Endothelial cell of hepatic sinusoid (primary cell): ENCODE results near the gene ZNF322.
"Not testable (repeated sequence)": the region's sequence is repeated elsewhere in the genome, so short reads cannot be mapped to it uniquely, and the experiment has no call there.

Source experiments
- in situ Hi-C: cut with HindIII; loops from 2 replicates; pipeline ENCODE4 v1.10.0; 2017; ENCODE audit warnings: low sequenced_read_pairs

Gene ZNF322

DNA sequence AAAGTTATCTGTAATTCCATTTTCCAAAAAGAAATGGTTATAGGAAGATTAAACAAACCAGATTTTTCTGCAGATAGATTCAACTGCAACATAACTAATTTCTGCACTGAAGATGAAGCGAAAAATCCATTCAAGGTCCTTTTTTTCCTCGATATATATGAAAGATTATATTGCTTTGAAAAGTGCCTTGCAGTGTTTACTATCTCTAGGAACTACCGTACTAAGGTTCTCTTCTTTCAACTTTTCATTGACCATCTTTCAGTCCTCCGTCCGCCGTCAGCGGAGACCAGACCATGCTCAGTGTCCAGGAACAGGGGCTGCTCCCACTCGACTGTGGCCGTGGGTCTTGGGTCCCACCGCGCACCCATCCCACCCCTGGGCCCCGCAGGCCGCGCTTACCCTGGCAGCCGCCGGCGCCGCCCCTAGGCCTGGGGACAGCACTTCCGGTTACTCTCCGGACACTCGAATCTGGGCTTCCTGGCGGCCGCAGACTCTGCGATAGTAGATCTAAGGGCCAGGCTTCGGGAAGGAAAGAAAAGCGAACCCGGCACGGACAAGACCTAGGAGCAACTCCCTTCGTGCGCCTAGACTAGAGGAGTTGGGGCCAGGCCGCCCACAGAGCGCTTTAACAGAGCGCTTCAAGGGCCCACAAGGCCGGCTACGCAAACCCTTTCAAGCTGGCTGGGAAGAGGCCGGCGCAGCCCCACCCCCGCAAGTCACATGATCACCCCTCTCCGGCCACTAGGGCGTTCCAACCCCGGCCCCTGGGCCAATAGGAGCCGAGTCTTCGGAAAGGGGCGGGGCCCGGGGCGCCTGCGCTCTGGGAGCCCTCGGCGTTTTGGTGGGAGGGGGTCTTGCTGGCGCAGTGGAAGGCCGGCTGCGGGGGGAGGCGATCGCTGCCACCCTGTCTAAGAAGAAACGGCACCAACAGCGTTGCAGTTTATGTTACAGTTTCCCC is at the start of gene ZNF322:
TSS of gene ZNF322 (minus strand) at position 705 of the 958 bp plus-strand sequence. CDS start 21,193 bp downstream, outside the sequence.
- in situ Hi-C loops = no loop called here

- in situ Hi-C loops = not testable (repeated sequence)
These were observed 46.2 kb upstream of the ZNF322 start for GRCh38 chr6:26705780-26706179.

DNA sequence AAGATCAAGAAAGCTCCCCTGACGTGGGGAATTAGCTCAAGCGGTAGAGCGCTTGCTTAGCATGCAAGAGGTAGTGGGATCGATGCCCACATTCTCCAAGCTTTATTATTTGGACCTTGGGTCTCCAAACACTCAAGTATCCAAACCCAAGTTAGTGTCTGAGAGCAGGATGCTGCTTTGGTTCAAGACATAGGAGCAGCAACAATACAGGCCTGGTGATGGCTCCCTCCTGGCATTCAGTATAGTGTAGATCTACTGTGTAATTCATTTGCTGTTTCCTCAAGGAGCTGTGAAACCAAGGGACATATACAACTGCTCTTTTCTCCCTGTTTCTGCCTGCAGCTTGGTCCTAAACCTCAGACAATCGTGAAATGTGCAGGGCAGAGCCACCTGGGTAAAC is 45.8 kb upstream of the ZNF322 start:
- in situ Hi-C loops = not testable (repeated sequence)

GRCh38 chr6:26701023-26701747 is 41.6 kb upstream of the ZNF322 start:
- in situ Hi-C loops = not testable (repeated sequence)

DNA sequence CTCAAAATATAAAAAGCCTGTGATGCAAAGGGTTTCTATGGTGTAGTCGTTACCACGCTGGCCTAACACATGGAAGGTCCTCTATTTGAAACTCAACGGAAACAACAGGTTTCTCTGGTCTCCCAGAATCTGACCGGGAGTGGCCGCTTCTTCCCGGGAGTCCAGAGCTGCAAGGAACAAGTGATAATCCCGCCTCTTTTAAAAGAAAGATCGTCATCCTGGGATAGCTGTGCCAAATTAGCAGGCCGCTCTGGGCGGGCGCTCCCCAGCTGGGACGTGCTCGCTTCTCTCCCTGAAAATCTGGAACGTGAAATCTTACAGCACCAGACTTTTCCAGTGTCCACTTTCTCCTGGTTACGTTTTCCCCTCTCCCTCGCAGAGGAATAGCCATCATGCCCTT is 38.0 kb upstream of the ZNF322 start:
- in situ Hi-C loops = not testable (repeated sequence)

- in situ Hi-C loops = not testable (repeated sequence)
These were observed 29.9 kb upstream of the ZNF322 start for GRCh38 chr6:26689324-26689947.

DNA sequence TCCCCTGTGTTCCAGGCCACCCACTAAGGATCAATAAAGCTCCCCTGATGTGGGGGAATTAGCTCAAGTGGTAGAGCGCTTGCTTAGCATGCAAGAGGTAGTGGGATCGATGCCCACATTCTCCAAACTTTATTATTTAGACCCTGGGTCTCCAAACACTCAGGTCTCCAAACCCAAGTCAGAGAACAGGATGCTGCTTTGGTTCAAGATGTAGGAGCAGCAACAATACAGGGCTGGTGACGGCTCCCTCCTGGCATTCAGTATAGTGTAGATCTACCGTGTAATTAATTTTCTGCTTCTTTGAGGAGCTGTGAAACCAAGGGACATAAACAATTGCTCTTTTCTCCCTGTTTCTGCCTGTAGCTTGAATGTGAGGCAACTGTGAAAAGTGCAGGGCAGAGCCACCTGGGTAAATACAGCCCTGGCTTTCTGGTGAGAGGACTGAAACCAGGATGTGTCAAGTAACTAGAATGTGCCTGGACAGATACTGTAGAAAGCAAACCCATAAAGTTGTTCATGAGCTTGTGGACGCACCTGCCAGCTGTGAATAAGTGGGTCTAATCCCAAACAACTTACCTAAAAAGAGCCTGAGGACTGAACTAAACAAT is 23.0 kb upstream of the ZNF322 start:
- in situ Hi-C loops = not testable (repeated sequence)

DNA sequence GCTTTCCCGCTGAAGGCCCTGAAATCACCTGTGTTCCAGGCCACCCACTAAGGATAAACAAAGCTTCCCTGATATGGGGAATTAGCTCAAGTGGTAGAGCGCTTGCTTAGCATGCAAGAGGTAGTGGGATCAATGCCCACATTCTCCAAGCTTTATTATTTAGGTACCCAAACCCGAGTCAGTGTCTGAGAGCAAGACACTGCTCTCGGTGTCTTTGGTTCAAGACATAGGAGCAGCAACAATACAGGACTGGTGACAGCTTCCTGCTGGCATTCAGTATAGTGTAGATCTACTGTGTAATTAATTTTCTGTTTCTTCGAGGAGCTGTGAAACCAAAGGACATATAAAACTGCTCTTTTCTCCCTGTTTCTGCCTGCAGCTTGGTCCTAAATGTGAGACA is 13.7 kb upstream of the ZNF322 start:
- in situ Hi-C loops = not testable (repeated sequence)

- in situ Hi-C loops = not testable (repeated sequence)
These were observed 11.0 kb upstream of the ZNF322 start for GRCh38 chr6:26670558-26670957.

DNA sequence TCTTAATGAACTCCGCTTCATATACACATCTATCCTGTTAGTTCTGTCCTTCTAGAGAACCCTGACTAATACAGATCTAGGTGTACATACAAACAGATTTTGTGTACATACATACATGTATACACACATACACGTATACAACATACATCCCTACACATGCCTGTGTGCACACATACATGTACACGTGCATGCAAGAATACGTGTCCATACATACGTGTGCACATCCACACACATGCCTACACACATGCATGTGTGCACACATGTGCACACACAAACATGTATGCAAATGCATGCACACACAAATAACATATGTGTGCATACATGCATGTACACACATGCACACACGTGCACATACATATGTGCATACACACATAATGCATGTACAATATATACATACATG is 10.5 kb upstream of the ZNF322 start:
- in situ Hi-C loops = not testable (repeated sequence)

DNA sequence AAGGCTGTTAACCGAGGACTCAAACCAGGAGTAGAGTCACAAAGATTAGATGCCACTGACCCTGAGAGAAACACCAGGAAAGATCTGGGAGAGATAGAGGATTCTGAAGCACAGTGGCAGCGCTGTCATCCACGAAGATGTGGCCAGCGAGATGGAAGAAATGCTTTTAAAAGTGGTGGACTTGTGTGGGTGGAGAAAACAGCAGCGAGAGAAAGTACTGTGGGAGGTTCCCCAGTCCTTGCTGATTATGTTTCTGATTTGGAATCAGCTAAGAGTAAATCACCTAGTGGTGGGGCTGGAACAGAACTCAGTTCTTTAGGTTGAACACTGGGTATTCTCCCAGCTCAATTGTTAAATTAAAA is 435 bp upstream of the ZNF322 start:
- in situ Hi-C loops = no loop called here

DNA sequence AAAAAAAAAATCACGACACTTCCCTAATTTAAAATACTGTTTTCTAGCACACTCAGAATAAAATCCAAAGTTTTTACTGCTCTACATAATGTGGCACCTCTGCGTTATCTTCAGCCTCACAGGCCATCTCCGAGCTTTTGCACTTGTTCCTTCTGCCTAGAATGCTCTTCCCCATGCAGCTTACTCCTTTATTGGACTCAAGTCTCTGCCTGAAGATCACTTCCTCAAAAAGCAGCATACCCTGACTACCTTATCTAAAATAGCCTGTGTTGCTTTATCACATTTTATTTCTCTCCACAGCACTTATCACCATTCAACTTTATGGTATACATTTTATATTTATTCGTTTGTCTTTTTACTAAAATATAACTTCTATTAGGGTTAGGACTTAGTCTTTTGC is 2.3 kb downstream of the ZNF322 start:
- in situ Hi-C loops = no loop called here

- in situ Hi-C loops = no loop called here
These were observed 6.5 kb downstream of the ZNF322 start for GRCh38 chr6:26653007-26653406.

GRCh38 chr6:26651133-26651781 is 8.3 kb downstream of the ZNF322 start:
- in situ Hi-C loops = no loop called here

DNA sequence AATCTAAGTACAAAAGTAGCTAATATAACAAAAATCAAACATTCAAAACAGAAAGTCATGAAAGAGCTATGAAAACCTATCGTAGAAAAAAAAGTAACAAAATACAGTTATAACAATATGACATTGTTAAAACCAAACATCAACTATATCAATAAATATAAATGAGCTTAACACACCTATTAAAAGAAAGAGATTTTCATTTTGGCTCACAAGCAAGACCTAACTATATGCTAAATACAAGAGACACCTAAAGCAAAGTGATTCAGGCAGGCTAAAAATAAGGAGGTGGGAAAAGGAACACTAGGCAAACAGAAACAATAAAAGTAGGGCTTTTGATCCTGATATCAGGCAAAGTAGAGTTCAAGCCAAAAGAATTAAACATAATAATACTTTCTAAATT is 13.5 kb downstream of the ZNF322 start:
- in situ Hi-C loops = no loop called here

GRCh38 chr6:26640806-26641205 is 18.7 kb downstream of the ZNF322 start:
- in situ Hi-C loops = no loop called here

- in situ Hi-C loops = no loop called here
These were observed 30.2 kb downstream of the ZNF322 start for GRCh38 chr6:26629359-26629758.

- in situ Hi-C loops = no loop called here
These were observed 31.7 kb downstream of the ZNF322 start for GRCh38 chr6:26627843-26628242.

DNA sequence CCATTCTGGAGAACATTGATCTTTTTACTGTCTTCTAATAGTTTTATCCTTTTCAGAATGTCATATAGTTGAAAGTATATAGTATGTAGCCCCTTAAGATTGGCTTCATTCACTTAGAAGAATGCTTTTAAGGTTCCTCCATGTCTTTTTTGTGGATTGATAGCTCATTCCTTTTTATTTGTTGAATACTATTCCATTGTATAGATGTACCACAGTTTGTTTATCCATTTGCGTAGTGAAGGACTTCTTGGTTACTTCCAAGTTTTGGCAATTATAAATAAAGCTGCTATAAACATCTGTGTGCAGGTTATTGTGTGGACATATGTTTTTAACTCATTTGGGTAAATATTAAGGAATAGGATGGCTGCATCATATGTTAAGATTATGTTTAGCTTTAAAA is 35.0 kb downstream of the ZNF322 start:
- in situ Hi-C loops = no loop called here

GRCh38 chr6:26623339-26623859 is 36.1 kb downstream of the ZNF322 start:
- in situ Hi-C loops = no loop called here
